ENCODE measurements around the gene CDC25A.

DNA sequence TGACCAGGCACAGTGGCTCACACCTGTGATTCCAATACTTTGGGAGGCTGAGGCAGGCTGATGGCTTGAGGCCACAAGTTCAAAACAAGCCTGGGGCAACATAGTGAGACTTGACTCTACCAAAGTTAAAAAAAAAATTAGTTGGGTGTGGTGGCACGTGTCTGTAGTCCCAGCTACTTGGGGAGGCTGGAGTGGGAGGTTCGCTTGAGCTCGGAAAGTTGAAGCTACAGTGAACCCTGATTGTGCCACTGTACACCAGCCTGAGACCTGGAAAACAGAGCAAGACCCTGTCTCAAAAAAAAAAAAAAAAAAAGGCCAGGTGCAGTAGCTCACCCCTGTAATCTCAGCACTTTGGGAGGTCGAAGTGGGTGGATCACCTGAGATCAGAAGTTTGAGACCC, 3.1 kb downstream of the CDC25A start:
- TF ChIP-seq POLR2A (IDR thresholded peaks at IDR 0.05): no peak
- TF ChIP-seq, protein P1, sequence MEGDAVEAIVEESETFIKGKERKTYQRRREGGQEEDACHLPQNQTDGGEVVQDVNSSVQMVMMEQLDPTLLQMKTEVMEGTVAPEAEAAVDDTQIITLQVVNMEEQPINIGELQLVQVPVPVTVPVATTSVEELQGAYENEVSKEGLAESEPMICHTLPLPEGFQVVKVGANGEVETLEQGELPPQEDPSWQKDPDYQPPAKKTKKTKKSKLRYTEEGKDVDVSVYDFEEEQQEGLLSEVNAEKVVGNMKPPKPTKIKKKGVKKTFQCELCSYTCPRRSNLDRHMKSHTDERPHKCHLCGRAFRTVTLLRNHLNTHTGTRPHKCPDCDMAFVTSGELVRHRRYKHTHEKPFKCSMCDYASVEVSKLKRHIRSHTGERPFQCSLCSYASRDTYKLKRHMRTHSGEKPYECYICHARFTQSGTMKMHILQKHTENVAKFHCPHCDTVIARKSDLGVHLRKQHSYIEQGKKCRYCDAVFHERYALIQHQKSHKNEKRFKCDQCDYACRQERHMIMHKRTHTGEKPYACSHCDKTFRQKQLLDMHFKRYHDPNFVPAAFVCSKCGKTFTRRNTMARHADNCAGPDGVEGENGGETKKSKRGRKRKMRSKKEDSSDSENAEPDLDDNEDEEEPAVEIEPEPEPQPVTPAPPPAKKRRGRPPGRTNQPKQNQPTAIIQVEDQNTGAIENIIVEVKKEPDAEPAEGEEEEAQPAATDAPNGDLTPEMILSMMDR (IDR thresholded peaks at IDR 0.05): no peak

All from esophagus squamous epithelium (tissue), 4 donors.